HepG2 (cell line): Measurements from ENCODE around the gene ASXL1. TPM values are rescaled to one million over a fixed set of nuclear protein-coding genes. Genes with fewer than 3 reads are reported as not detected.

Experiments
- ARNT ChIP-seq: fragments of 450-650 bp; IDR thresholded peaks from 2 replicates; pipeline ENCODE4 v1.6.1; 2017
- CHD2 ChIP-seq: IDR thresholded peaks from 2 replicates; pipeline ENCODE4 v1.6.1; 2011; ENCODE audit warnings: low read depth, low read length, improper control_type of control experiment
- FOXK2 ChIP-seq: fragments of 450-650 bp; IDR thresholded peaks from 2 replicates; pipeline ENCODE4 v1.6.1; 2016
- GATAD2A ChIP-seq: IDR thresholded peaks from 2 replicates; pipeline ENCODE4 v1.6.1; 2016
- HDAC1 ChIP-seq: sonication (generic); formaldehyde crosslinking; IDR thresholded peaks from 2 replicates; pipeline ENCODE4 v1.5.1; 2020; ENCODE audit warnings: mild to moderate bottlenecking, missing genetic modification reagents
- KDM3A ChIP-seq: IDR thresholded peaks from 2 replicates; pipeline ENCODE4 v1.6.1; 2018; ENCODE audit warnings: low read depth, missing compliant biosample characterization
- KLF6 ChIP-seq: IDR thresholded peaks from 2 replicates; pipeline ENCODE4 v1.8.0; 2016; ENCODE audit warnings: missing biosample characterization, missing genetic modification reagents
- MED13 ChIP-seq: sonication (generic); formaldehyde crosslinking; IDR thresholded peaks from 2 replicates; pipeline ENCODE4 v1.5.0; 2020; ENCODE audit warnings: missing genetic modification reagents
- MXI1 ChIP-seq: IDR thresholded peaks from 3 replicates; pipeline ENCODE4 v1.6.1; 2012; ENCODE audit warnings: low read depth, low read length, inconsistent platforms, borderline replicate concordance
- RFXANK ChIP-seq: IDR thresholded peaks from 2 replicates; pipeline ENCODE4 v1.6.1; 2016
- RXRA ChIP-seq: sonication (generic); formaldehyde crosslinking; IDR thresholded peaks from 2 replicates; pipeline ENCODE4 v1.5.1; 2020; ENCODE audit warnings: missing genetic modification reagents
- SALL1 ChIP-seq: sonication (generic); formaldehyde crosslinking; IDR thresholded peaks from 2 replicates; pipeline ENCODE4 v1.8.0; 2022; ENCODE audit warnings: mild to moderate bottlenecking, missing genetic modification reagents
- SP2 ChIP-seq: sonication (generic); formaldehyde crosslinking; IDR thresholded peaks from 2 replicates; pipeline ENCODE4 v1.5.1; 2020; ENCODE audit warnings: mild to moderate bottlenecking, missing genetic modification reagents
- SP5 ChIP-seq: IDR thresholded peaks from 2 replicates; pipeline ENCODE4 v1.6.1; 2016; ENCODE audit warnings: low read depth, borderline replicate concordance
- THYN1 ChIP-seq: sonication (generic); formaldehyde crosslinking; IDR thresholded peaks from 2 replicates; pipeline ENCODE4 v1.8.1; 2023; ENCODE audit warnings: low read depth, mild to moderate bottlenecking, moderate library complexity, missing genetic modification reagents, borderline replicate concordance
- ZFAT ChIP-seq: sonication (generic); formaldehyde crosslinking; conservative IDR thresholded peaks from 2 replicates; pipeline ENCODE4 v1.8.1; 2023; ENCODE audit warnings: missing genetic modification reagents, inconsistent platforms
- ZKSCAN1 ChIP-seq: fragments of 150-350 bp; IDR thresholded peaks from 2 replicates; pipeline ENCODE4 v1.6.1; 2014; ENCODE audit warnings: low read length
- ZNF101 ChIP-seq: sonication (generic); formaldehyde crosslinking; IDR thresholded peaks from 2 replicates; pipeline ENCODE4 v1.4.0; 2020; ENCODE audit warnings: mild to moderate bottlenecking, low read depth, missing genetic modification reagents, borderline replicate concordance
- ZNF138 ChIP-seq: sonication (generic); formaldehyde crosslinking; IDR thresholded peaks from 2 replicates; pipeline ENCODE4 v1.5.0; 2020; ENCODE audit warnings: mild to moderate bottlenecking, low read depth, missing genetic modification reagents
- ZNF17 ChIP-seq: sonication (generic); formaldehyde crosslinking; IDR thresholded peaks from 2 replicates; pipeline ENCODE4 v1.5.0; 2020; ENCODE audit warnings: mild to moderate bottlenecking, missing genetic modification reagents
- ZNF234 ChIP-seq: sonication (generic); formaldehyde crosslinking; conservative IDR thresholded peaks from 2 replicates; pipeline ENCODE4 v1.5.1; 2020; ENCODE audit warnings: mild to moderate bottlenecking, missing genetic modification reagents
- ZNF501 ChIP-seq: sonication (generic); formaldehyde crosslinking; IDR thresholded peaks from 2 replicates; pipeline ENCODE4 v1.5.1; 2020; ENCODE audit warnings: mild to moderate bottlenecking, moderate library complexity, missing genetic modification reagents
- ZNF569 ChIP-seq: sonication (generic); formaldehyde crosslinking; IDR thresholded peaks from 2 replicates; pipeline ENCODE4 v1.5.0; 2020; ENCODE audit warnings: mild to moderate bottlenecking, missing genetic modification reagents, moderate library complexity, borderline replicate concordance
- ZNF703 ChIP-seq: sonication (generic); formaldehyde crosslinking; IDR thresholded peaks from 2 replicates; pipeline ENCODE4 v1.5.1; 2020; ENCODE audit warnings: missing genetic modification reagents, mild to moderate bottlenecking, moderate library complexity, borderline replicate concordance
- ZNF773 ChIP-seq: sonication (generic); formaldehyde crosslinking; IDR thresholded peaks from 2 replicates; pipeline ENCODE4 v1.4.0; 2020; ENCODE audit warnings: missing genetic modification reagents, borderline replicate concordance
- ZNF775 ChIP-seq: sonication (generic); formaldehyde crosslinking; IDR thresholded peaks from 2 replicates; pipeline ENCODE4 v1.4.0; 2020; ENCODE audit warnings: missing genetic modification reagents, mild to moderate bottlenecking, moderate library complexity, borderline replicate concordance
- ZSCAN20 ChIP-seq: sonication (generic); formaldehyde crosslinking; IDR thresholded peaks from 2 replicates; pipeline ENCODE4 v1.4.0; 2020; ENCODE audit warnings: missing genetic modification reagents, mild to moderate bottlenecking, borderline replicate concordance
- polyA plus RNA-seq, 8 experiments: library from polyadenylated mRNA; depleted of rRNA in 3 of 8; stranded (reverse) in 7 of 8; unstranded in 1 of 8; fragments of >200 nt; fragmentation: Illumina TruSeq in 4 of 8; extraction: Trizol in 4 of 8; gene quantifications; 2 replicates each; pipeline versions ENCODE4 v1.2.1 to v1.2.3, GENCODE V29; 2011 to 2016; ENCODE audit warnings: low read depth in 4 of 8, missing spikeins in 1 of 8, mixed read lengths in 1 of 8; ENCODE audit not compliant: insufficient read depth in 1 of 8
- total RNA-seq, 5 experiments: library from RNA; depleted of rRNA; stranded (reverse); fragments of >200 nt; fragmentation: Illumina TruSeq; extraction: Trizol; gene quantifications; 2 replicates each; pipeline ENCODE4 v1.2.3, GENCODE V29; 2016; ENCODE audit warnings: low read depth in 1 of 5
- TF ChIP-seq, protein P1 (sequence below): sonication (generic); formaldehyde crosslinking; IDR thresholded peaks from 2 replicates; pipeline ENCODE4 v1.5.0; 2020; ENCODE audit warnings: mild to moderate bottlenecking, missing genetic modification reagents, moderate library complexity
- TF ChIP-seq, protein P2 (sequence below): sonication (generic); formaldehyde crosslinking; IDR thresholded peaks from 2 replicates; pipeline ENCODE4 v1.8.0; 2022; ENCODE audit warnings: mild to moderate bottlenecking, missing genetic modification reagents, moderate library complexity
- TF ChIP-seq, protein P3 (sequence below): sonication (generic); formaldehyde crosslinking; conservative IDR thresholded peaks from 2 replicates; pipeline ENCODE4 v1.4.0; 2020; ENCODE audit warnings: missing genetic modification reagents

The ASXL1 gene
- total and polyA plus RNA-seq, 2 of the 13 experiments (the other 11 are each of a cell fraction or from before 2014, with no cell fraction given) = 62.1 to 74.8 TPM

DNA sequence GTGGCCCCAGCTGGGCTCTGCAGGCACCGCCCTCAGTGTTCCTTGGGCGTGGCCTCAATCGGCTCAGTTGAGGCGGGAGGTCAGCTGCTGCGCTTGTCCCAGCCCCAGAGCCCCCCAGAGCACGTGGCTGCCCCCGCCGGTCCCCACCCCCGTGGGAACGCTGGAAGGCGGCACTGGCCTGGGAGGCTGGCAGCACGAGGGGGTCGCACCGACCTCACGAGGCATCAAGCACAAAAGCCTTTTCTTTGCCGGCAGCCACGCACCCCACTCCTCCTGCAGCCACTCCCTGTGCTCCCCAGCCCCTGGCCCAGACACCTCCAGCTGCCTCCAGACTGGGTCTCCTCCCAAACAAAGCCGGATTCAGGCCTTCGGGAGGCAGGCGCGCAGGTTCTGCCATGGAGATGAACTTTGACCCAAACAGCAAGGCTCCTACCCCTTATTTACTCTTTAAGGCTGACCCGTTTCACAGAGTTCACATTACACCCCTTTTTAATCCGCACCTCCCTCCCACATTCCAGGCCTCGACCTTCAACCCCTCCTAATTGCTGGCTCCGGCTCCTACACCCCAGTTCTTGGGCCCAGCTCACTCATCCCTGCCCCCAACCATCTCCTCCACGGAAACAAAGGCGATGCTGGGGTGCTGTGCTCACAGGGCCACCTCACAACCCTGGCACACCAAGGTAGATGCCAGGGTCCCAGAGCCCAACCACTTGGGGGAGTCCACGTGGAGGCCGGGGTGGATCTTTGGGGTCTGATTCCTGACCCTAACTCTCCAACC, 115.3 kb downstream of the ASXL1 start (continued):
- TF ChIP-seq SALL1 (CRISPR knock-in tag) = peak; percentile 91
- peak; percentile 96 for TF ChIP-seq RXRA (CRISPR knock-in tag)
- TF ChIP-seq ZNF773 = no peak
- TF ChIP-seq GATAD2A (CRISPR knock-in tag) = peak; percentile 95
- peak; percentile 97 for TF ChIP-seq SP5 (CRISPR knock-in tag)
- no peak for TF ChIP-seq ZNF17 (CRISPR knock-in tag)
- TF ChIP-seq, protein P1, sequence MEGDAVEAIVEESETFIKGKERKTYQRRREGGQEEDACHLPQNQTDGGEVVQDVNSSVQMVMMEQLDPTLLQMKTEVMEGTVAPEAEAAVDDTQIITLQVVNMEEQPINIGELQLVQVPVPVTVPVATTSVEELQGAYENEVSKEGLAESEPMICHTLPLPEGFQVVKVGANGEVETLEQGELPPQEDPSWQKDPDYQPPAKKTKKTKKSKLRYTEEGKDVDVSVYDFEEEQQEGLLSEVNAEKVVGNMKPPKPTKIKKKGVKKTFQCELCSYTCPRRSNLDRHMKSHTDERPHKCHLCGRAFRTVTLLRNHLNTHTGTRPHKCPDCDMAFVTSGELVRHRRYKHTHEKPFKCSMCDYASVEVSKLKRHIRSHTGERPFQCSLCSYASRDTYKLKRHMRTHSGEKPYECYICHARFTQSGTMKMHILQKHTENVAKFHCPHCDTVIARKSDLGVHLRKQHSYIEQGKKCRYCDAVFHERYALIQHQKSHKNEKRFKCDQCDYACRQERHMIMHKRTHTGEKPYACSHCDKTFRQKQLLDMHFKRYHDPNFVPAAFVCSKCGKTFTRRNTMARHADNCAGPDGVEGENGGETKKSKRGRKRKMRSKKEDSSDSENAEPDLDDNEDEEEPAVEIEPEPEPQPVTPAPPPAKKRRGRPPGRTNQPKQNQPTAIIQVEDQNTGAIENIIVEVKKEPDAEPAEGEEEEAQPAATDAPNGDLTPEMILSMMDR (CRISPR knock-in tag) = no peak; the same call in 1 of the 2 replicates
- TF ChIP-seq ZNF138 (CRISPR knock-in tag) = peak; percentile 87; the same call in 1 of the 2 replicates
- TF ChIP-seq, protein P2, sequence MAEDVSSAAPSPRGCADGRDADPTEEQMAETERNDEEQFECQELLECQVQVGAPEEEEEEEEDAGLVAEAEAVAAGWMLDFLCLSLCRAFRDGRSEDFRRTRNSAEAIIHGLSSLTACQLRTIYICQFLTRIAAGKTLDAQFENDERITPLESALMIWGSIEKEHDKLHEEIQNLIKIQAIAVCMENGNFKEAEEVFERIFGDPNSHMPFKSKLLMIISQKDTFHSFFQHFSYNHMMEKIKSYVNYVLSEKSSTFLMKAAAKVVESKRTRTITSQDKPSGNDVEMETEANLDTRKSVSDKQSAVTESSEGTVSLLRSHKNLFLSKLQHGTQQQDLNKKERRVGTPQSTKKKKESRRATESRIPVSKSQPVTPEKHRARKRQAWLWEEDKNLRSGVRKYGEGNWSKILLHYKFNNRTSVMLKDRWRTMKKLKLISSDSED (CRISPR knock-in tag) = no peak
- 0 out of 2 replicates have a peak, but pooled peaks have one; percentile 17 for TF ChIP-seq ZNF703 (CRISPR knock-in tag)
- TF ChIP-seq ZNF234 (CRISPR knock-in tag) = no peak
- no peak for TF ChIP-seq ZFAT (CRISPR knock-in tag)
- 0 out of 2 replicates have a peak, but pooled peaks have one; percentile 37 for TF ChIP-seq ZSCAN20 (CRISPR knock-in tag)
- TF ChIP-seq RFXANK = 0 out of 2 replicates have a peak, but pooled peaks have one; percentile 56
- TF ChIP-seq ZNF569 (CRISPR knock-in tag) = no peak
- peak; percentile 64; the same call in 1 of the 2 replicates for TF ChIP-seq MED13 (CRISPR knock-in tag)
- TF ChIP-seq ZNF501 (CRISPR knock-in tag) = peak; percentile 39
- TF ChIP-seq FOXK2 = peak; percentile 88
- TF ChIP-seq HDAC1 = peak; percentile 96
- TF ChIP-seq ZNF775 = no peak; the same call in 1 of the 2 replicates
- no peak for TF ChIP-seq ZNF101 (CRISPR knock-in tag)
- no peak for TF ChIP-seq KDM3A
- TF ChIP-seq SP2 (CRISPR knock-in tag) = no peak
- TF ChIP-seq, protein P3, sequence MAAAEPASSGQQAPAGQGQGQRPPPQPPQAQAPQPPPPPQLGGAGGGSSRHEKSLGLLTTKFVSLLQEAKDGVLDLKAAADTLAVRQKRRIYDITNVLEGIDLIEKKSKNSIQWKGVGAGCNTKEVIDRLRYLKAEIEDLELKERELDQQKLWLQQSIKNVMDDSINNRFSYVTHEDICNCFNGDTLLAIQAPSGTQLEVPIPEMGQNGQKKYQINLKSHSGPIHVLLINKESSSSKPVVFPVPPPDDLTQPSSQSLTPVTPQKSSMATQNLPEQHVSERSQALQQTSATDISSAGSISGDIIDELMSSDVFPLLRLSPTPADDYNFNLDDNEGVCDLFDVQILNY = 0 out of 2 replicates have a peak, but pooled peaks have one; percentile 17
- no peak for TF ChIP-seq ZKSCAN1
- TF ChIP-seq THYN1 (CRISPR knock-in tag) = no peak
- no peak; the same call in 1 of the 2 replicates for TF ChIP-seq KLF6 (CRISPR knock-in tag)
- TF ChIP-seq CHD2 = no peak
- TF ChIP-seq MXI1 = peak; percentile 63; the same call in 1 of the 3 replicates
- TF ChIP-seq ARNT = no peak
